PC-3 (cell line): ENCODE data around the gene POLR1A. TPM values are rescaled to one million over a fixed set of nuclear protein-coding genes. Genes with fewer than 3 reads are reported as not detected.
A peak's percentile ranks its signal among the peaks of the same experiment; 100 is the strongest.

Experiments used
- ATAC-seq: fragments of 200-7000 bp; cut with Tn5 transposase; 2 replicates; pipeline ENCODE4 v1.9.1; 2020; ENCODE audit warnings: mild to moderate bottlenecking, moderate library complexity
- BruUV-seq: library from RNA; stranded (reverse); fragments of 400-500 nt; replicated peaks from 2 replicates; lab custom pipeline; 2021; lab: Mats Ljungman, UMichigan
- CTCF ChIA-PET: fragments of 300-600 bp; sonication (Branson Sonifier 250); formaldehyde crosslinking; loops from one replicate; lab custom pipeline; 2022; ENCODE audit warnings: antibody characterized with exemption; lab: Charles Lee
- POLR2A ChIA-PET: fragments of 300-600 bp; sonication (Branson Sonifier 250); formaldehyde crosslinking; loops from one replicate; lab custom pipeline; 2022; ENCODE audit warnings: antibody characterized with exemption; ENCODE audit not compliant: unreplicated experiment; lab: Charles Lee
- DNase-seq: peaks from one replicate; pipeline ENCODE4 v3.0.0-alpha.2; 2015
- H2AFZ ChIP-seq: fragments of 300-600 bp; sonication (generic); 2 replicates; pipeline ENCODE4 v1.6.0; 2016; ENCODE audit warnings: antibody characterized with exemption, low read length
- H3F3A ChIP-seq: fragments of 300-600 bp; sonication (generic); one replicate; pipeline ENCODE4 v1.6.0; 2017; ENCODE audit warnings: antibody characterized with exemption, low read length, control low read depth, mild to moderate bottlenecking; ENCODE audit not compliant: unreplicated experiment
- H3K27ac ChIP-seq: fragments of 300-600 bp; sonication (generic); 2 replicates; pipeline ENCODE4 v1.5.1; 2016; ENCODE audit warnings: mild to moderate bottlenecking, low read length
- H3K27me3 ChIP-seq: fragments of 300-600 bp; sonication (generic); 2 replicates; pipeline ENCODE4 v1.6.1; 2016; ENCODE audit warnings: low read length, mixed read lengths
- H3K36me3 ChIP-seq: fragments of 300-600 bp; sonication (generic); 2 replicates; pipeline ENCODE4 v1.6.1; 2016; ENCODE audit warnings: low read depth, mixed run types, low read length, mixed read lengths
- H3K4me1 ChIP-seq: fragments of 300-600 bp; sonication (generic); 2 replicates; pipeline ENCODE4 v1.5.1; 2016; ENCODE audit warnings: low read length; ENCODE audit not compliant: insufficient read depth
- H3K4me2 ChIP-seq: fragments of 300-600 bp; sonication (generic); 2 replicates; pipeline ENCODE4 v1.6.0; 2016; ENCODE audit warnings: low read length
- H3K4me3 ChIP-seq: fragments of 300-600 bp; sonication (generic); 2 replicates; pipeline ENCODE4 v1.5.1; 2016; ENCODE audit warnings: mild to moderate bottlenecking, low read length, mixed read lengths
- H3K79me2 ChIP-seq: fragments of 300-600 bp; sonication (generic); 2 replicates; pipeline ENCODE4 v1.6.1; 2017; ENCODE audit warnings: low read length, mixed read lengths
- H3K9ac ChIP-seq: fragments of 300-600 bp; sonication (generic); 2 replicates; pipeline ENCODE4 v1.6.0; 2016; ENCODE audit warnings: mild to moderate bottlenecking, low read length
- H3K9me2 ChIP-seq: fragments of 300-600 bp; sonication (generic); replicated peaks from 2 replicates; pipeline ENCODE4 v1.6.1; 2016; ENCODE audit warnings: mixed run types, low read length, mixed read lengths
- H3K9me3 ChIP-seq: fragments of 300-600 bp; sonication (generic); 2 replicates; pipeline ENCODE4 v1.6.1; 2016; ENCODE audit warnings: low read length, mixed read lengths
- H4K20me1 ChIP-seq: fragments of 300-600 bp; sonication (generic); 2 replicates; pipeline ENCODE4 v1.6.1; 2016; ENCODE audit warnings: low read length, mixed read lengths
- CTCF ChIP-seq: fragments of 300-600 bp; sonication (generic); conservative IDR thresholded peaks from 2 replicates; pipeline ENCODE4 v1.5.1; 2017; ENCODE audit warnings: antibody characterized with exemption, low read depth, mild to moderate bottlenecking, low read length
- EZH2 ChIP-seq: fragments of 300-600 bp; sonication (generic); IDR thresholded peaks from one replicate; pipeline ENCODE4 v1.6.1; 2017; ENCODE audit warnings: antibody characterized with exemption, mild to moderate bottlenecking, low read length; ENCODE audit not compliant: unreplicated experiment
- EZH2phosphoT487 ChIP-seq: fragments of 300-600 bp; sonication (generic); IDR thresholded peaks from 2 replicates; pipeline ENCODE4 v1.6.1; 2018; ENCODE audit warnings: mild to moderate bottlenecking, antibody characterized with exemption, low read length, borderline replicate concordance
- intact Hi-C: fragments of 100-400 bp; cut with micrococcal nuclease; formaldehyde crosslinking; loops from 2 replicates; pipeline ENCODE4 v1.9.0; 2023
- total RNA-seq: library from RNA; depleted of rRNA; stranded (reverse); fragments of >200 nt; gene quantifications from 2 replicates; pipeline ENCODE4 v1.2.3, GENCODE V29; 2014

The POLR1A gene
- total RNA-seq, 1 experiment from 2014 or later = 25.1 TPM

- peak within 1 kb of the TSS; percentile 55 for H3K27ac ChIP-seq
- peak; percentile 94 for DNase-seq
- no peaks in the 10 kb centered on the region for H3K9me3 ChIP-seq
- peak within 1 kb of the TSS; percentile 84 for H3K4me3 ChIP-seq
- ATAC-seq = peak; percentile 90
- ChIA-PET CTCF (interaction anchor here (0.7 kb wide), 1 partner anchor 279 kb away, joined by 3 read pairs; no protein-coding TSS in a partner anchor), POLR2A (interaction anchor here (0.6 kb wide), 1 partner anchor 34 kb away, joined by 3 read pairs; no protein-coding TSS in a partner anchor)
- peaks cover 15% of the 10 kb centered on the region for H4K20me1 ChIP-seq
- peak within 1 kb of the TSS; percentile 89 for H3K9ac ChIP-seq
- no peaks in the 10 kb centered on the region for H3K9me2 ChIP-seq
- H3K36me3 ChIP-seq = peaks cover 47% of the 10 kb centered on the region; the same call in 1 of the 2 replicates
- no peaks in the 10 kb centered on the region for H3F3A ChIP-seq
- no peaks in the 10 kb centered on the region for H3K27me3 ChIP-seq
- peaks cover 95% of the 10 kb centered on the region for H3K79me2 ChIP-seq
- peaks cover 20% of the 10 kb centered on the region for H3K4me1 ChIP-seq
- H3K4me2 ChIP-seq = peak within 1 kb of the TSS; percentile 92
- peak within 1 kb of the TSS; percentile 76 for H2AFZ ChIP-seq
- TSS peak; percentile 71 for BruUV-seq
- TF ChIP-seq CTCF = no peak
- intact Hi-C loops = loop anchor here (5.0 kb wide), 2 partner anchors 336 to 494 kb away; partner anchors contain the start of genes C2orf68 and KDM3A
Measured at GRCh38 chr2:86105969-86106945, 571 bp upstream of the POLR1A start, which contains the start of gene PTCD3. PTCD3 (plus strand) TSS chr2:86106235; CDS start chr2:86106248, 13 bp downstream.

- H3K9me2 ChIP-seq = no peaks in the 10 kb centered on the region
- H3K4me2 ChIP-seq = no peak overlapping the region
- H3K36me3 ChIP-seq = peaks cover 44% of the 10 kb centered on the region
- intact Hi-C loops = no loop called here
- ChIA-PET CTCF (no interaction called here), POLR2A (no interaction called here)
- ATAC-seq (no peak), DNase-seq (no peak)
- H3K27ac ChIP-seq = no peak overlapping the region
- H3K9me3 ChIP-seq = no peaks in the 10 kb centered on the region
- H3K27me3 ChIP-seq = no peaks in the 10 kb centered on the region
- no peak overlapping the region for H3K9ac ChIP-seq
- H3K4me3 ChIP-seq = no peak overlapping the region
- TF ChIP-seq EZH2phosphoT487 = no peak
- no peak for TF ChIP-seq EZH2
- TF ChIP-seq CTCF = no peak
- peaks cover 13% of the 10 kb centered on the region for H3K4me1 ChIP-seq
- no peak overlapping the region for H2AFZ ChIP-seq
- peaks cover 14% of the 10 kb centered on the region for H4K20me1 ChIP-seq
- no peaks in the 10 kb centered on the region for H3F3A ChIP-seq
- BruUV-seq = no TSS peak
- peaks cover 92% of the 10 kb centered on the region for H3K79me2 ChIP-seq
Measured at GRCh38 chr2:86102157-86102556, 3.5 kb downstream of the POLR1A start.

- no peaks in the 10 kb centered on the region for H3F3A ChIP-seq
- H3K4me1 ChIP-seq = peaks cover 2% of the 10 kb centered on the region; the same call in 1 of the 2 replicates
- no peak overlapping the region for H2AFZ ChIP-seq
- peaks cover 21% of the 10 kb centered on the region for H4K20me1 ChIP-seq
- H3K9ac ChIP-seq = no peak overlapping the region
- DNase-seq = no peak
- intact Hi-C loops = no loop called here
- H3K9me2 ChIP-seq = no peaks in the 10 kb centered on the region
- no TSS peak for BruUV-seq
- no peak for TF ChIP-seq CTCF
- TF ChIP-seq EZH2 = no peak
- no peak for TF ChIP-seq EZH2phosphoT487
- POLR2A ChIA-PET = no interaction called here
- no peak overlapping the region for H3K4me2 ChIP-seq
- H3K27ac ChIP-seq = no peak overlapping the region
- H3K9me3 ChIP-seq = no peaks in the 10 kb centered on the region
- CTCF ChIA-PET = no interaction called here
- H3K79me2 ChIP-seq = peaks cover 89% of the 10 kb centered on the region
- peaks cover 73% of the 10 kb centered on the region for H3K36me3 ChIP-seq
- ATAC-seq = no peak
- H3K27me3 ChIP-seq = no peaks in the 10 kb centered on the region
- no peak overlapping the region for H3K4me3 ChIP-seq
Measured at GRCh38 chr2:86097913-86098312, 7.8 kb downstream of the POLR1A start.
